OCI-LY7 (cell line): Measurements from ENCODE around the gene GTF2F1.
A peak's percentile ranks its signal among the peaks of the same experiment; 100 is the strongest.

Experiments used
- CTCF ChIP-seq: fragments of 200-600 bp; sonication (generic); conservative IDR thresholded peaks from 2 replicates; pipeline ENCODE4 v1.5.1; 2014; ENCODE audit warnings: mild to moderate bottlenecking, antibody characterized with exemption, low read length, moderate library complexity, mixed read lengths
- EZH2phosphoT487 ChIP-seq: fragments of 200-600 bp; sonication (generic); IDR thresholded peaks from 2 replicates; pipeline ENCODE4 v1.6.1; 2018; ENCODE audit warnings: low read depth, borderline replicate concordance, mild to moderate bottlenecking, mixed run types, antibody characterized with exemption, low read length, moderate library complexity, mixed read lengths

- TF ChIP-seq CTCF (peak; percentile 85), EZH2phosphoT487 (no peak)
These were observed 19.6 kb upstream of the GTF2F1 start for GRCh38 chr19:6412447-6413091.
